HepG2 (cell line): ENCODE data around the gene TMED6. TPM values are rescaled to one million over a fixed set of nuclear protein-coding genes. Genes with fewer than 3 reads are reported as not detected.

Experiments used
- ARNT ChIP-seq: fragments of 450-650 bp; IDR thresholded peaks from 2 replicates; pipeline ENCODE4 v1.6.1; 2017
- GPBP1L1 ChIP-seq: sonication (generic); formaldehyde crosslinking; IDR thresholded peaks from 2 replicates; pipeline ENCODE4 v1.5.0; 2020; ENCODE audit warnings: mild to moderate bottlenecking, missing genetic modification reagents
- HNF4A ChIP-seq: sonication (generic); formaldehyde crosslinking; IDR thresholded peaks from 2 replicates; pipeline ENCODE4 v1.4.0; 2020; ENCODE audit warnings: missing genetic modification reagents
- KMT2A ChIP-seq: sonication (generic); formaldehyde crosslinking; IDR thresholded peaks from 2 replicates; pipeline ENCODE4 v1.4.0; 2020; ENCODE audit warnings: missing genetic modification reagents
- LCORL ChIP-seq, 2 experiments: fragments of 450-650 bp in 1 of 2; sonication (generic) in 1 of 2; formaldehyde crosslinking in 1 of 2; IDR thresholded peaks; 2 replicates each; pipeline versions ENCODE4 v1.5.0 to v1.6.1; 2017 to 2020; ENCODE audit warnings: antibody characterized with exemption in 1 of 2, missing genetic modification reagents in 1 of 2
- MAFK ChIP-seq, 2 experiments: IDR thresholded peaks in 1 of 2; conservative IDR thresholded peaks in 1 of 2; 2 replicates each; pipeline ENCODE4 v1.6.1; 2011; ENCODE audit warnings: improper control_type of control experiment in 2 of 2, low read length in 2 of 2
- MYNN ChIP-seq: sonication (generic); formaldehyde crosslinking; IDR thresholded peaks from 2 replicates; pipeline ENCODE4 v1.4.0; 2020; ENCODE audit warnings: mild to moderate bottlenecking, low read depth, missing genetic modification reagents
- NFE2L1 ChIP-seq: sonication (generic); formaldehyde crosslinking; IDR thresholded peaks from 2 replicates; pipeline ENCODE4 v1.4.0; 2020; ENCODE audit warnings: missing genetic modification reagents, mild to moderate bottlenecking, borderline replicate concordance
- PRPF4 ChIP-seq: fragments of 200-400 bp; formaldehyde crosslinking; IDR thresholded peaks from 2 replicates; pipeline ENCODE4 v1.6.1; 2016; ENCODE audit warnings: low read length, low read depth; ENCODE audit not compliant: poor library complexity, severe bottlenecking
- TCF7 ChIP-seq: sonication (generic); IDR thresholded peaks from 2 replicates; pipeline ENCODE4 v1.6.1; 2016; ENCODE audit warnings: antibody characterized with exemption, low read depth
- TEAD3 ChIP-seq: optimal IDR thresholded peaks from 2 replicates; pipeline ENCODE3; 2016; ENCODE audit warnings: borderline replicate concordance
- ZBTB34 ChIP-seq: sonication (generic); formaldehyde crosslinking; IDR thresholded peaks from 2 replicates; pipeline ENCODE4 v1.8.0; 2022; ENCODE audit warnings: mild to moderate bottlenecking, missing genetic modification reagents
- ZNF12 ChIP-seq: sonication (generic); formaldehyde crosslinking; IDR thresholded peaks from 2 replicates; pipeline ENCODE4 v1.5.0; 2020; ENCODE audit warnings: missing genetic modification reagents
- ZNF224 ChIP-seq: sonication (generic); formaldehyde crosslinking; IDR thresholded peaks from 2 replicates; pipeline ENCODE4 v1.5.0; 2020; ENCODE audit warnings: mild to moderate bottlenecking, missing genetic modification reagents
- ZNF280D ChIP-seq: sonication (generic); formaldehyde crosslinking; IDR thresholded peaks from 2 replicates; pipeline ENCODE4 v1.5.1; 2020; ENCODE audit warnings: mild to moderate bottlenecking, missing genetic modification reagents
- ZNF282 ChIP-seq: fragments of 450-650 bp; IDR thresholded peaks from 2 replicates; pipeline ENCODE4 v1.6.1; 2018; ENCODE audit not compliant: partially characterized antibody
- ZNF326 ChIP-seq: sonication (generic); formaldehyde crosslinking; IDR thresholded peaks from 2 replicates; pipeline ENCODE4 v1.4.0; 2020; ENCODE audit warnings: missing genetic modification reagents, borderline replicate concordance
- ZNF576 ChIP-seq: sonication (generic); formaldehyde crosslinking; IDR thresholded peaks from 2 replicates; pipeline ENCODE4 v1.4.0; 2020; ENCODE audit warnings: mild to moderate bottlenecking, missing genetic modification reagents
- ZNF589 ChIP-seq: sonication (generic); formaldehyde crosslinking; conservative IDR thresholded peaks from 2 replicates; pipeline ENCODE4 v1.8.0; 2022; ENCODE audit warnings: mild to moderate bottlenecking, moderate library complexity, missing genetic modification reagents
- ZNF83 ChIP-seq: sonication (generic); formaldehyde crosslinking; IDR thresholded peaks from 2 replicates; pipeline ENCODE4 v1.4.0; 2020; ENCODE audit warnings: missing genetic modification reagents, mild to moderate bottlenecking, borderline replicate concordance
- ZNF883 ChIP-seq: sonication (generic); formaldehyde crosslinking; IDR thresholded peaks from 2 replicates; pipeline ENCODE4 v1.5.1; 2020; ENCODE audit warnings: mild to moderate bottlenecking, missing genetic modification reagents; ENCODE audit errors: not compliant biosample characterization
- ZUFSP ChIP-seq: sonication (generic); formaldehyde crosslinking; IDR thresholded peaks from 2 replicates; pipeline ENCODE4 v1.9.0; 2021; ENCODE audit warnings: missing genetic modification reagents, mild to moderate bottlenecking, borderline replicate concordance
- polyA plus RNA-seq, 8 experiments: library from polyadenylated mRNA; depleted of rRNA in 3 of 8; stranded (reverse) in 7 of 8; unstranded in 1 of 8; fragments of >200 nt; fragmentation: Illumina TruSeq in 4 of 8; extraction: Trizol in 4 of 8; gene quantifications; 2 replicates each; pipeline versions ENCODE4 v1.2.1 to v1.2.3, GENCODE V29; 2011 to 2016; ENCODE audit warnings: low read depth in 4 of 8, missing spikeins in 1 of 8, mixed read lengths in 1 of 8; ENCODE audit not compliant: insufficient read depth in 1 of 8
- total RNA-seq, 5 experiments: library from RNA; depleted of rRNA; stranded (reverse); fragments of >200 nt; fragmentation: Illumina TruSeq; extraction: Trizol; gene quantifications; 2 replicates each; pipeline ENCODE4 v1.2.3, GENCODE V29; 2016; ENCODE audit warnings: low read depth in 1 of 5

TMED6 gene
- total and polyA plus RNA-seq, 2 of the 13 experiments (the other 11 are each of a cell fraction or from before 2014, with no cell fraction given) = 9.8 to 14.4 TPM

GRCh38 chr16:69326172-69326873 lies 25.3 kb downstream of the TMED6 start (continued):
- TF ChIP-seq ARNT = no peak
- no peak for TF ChIP-seq ZNF326 (CRISPR knock-in tag)
- no peak for TF ChIP-seq ZNF576
- TF ChIP-seq ZNF12 (CRISPR knock-in tag) = peak; percentile 80
- no peak for TF ChIP-seq PRPF4
- TF ChIP-seq HNF4A (CRISPR knock-in tag) = peak; percentile 99
- TF ChIP-seq ZNF883 (CRISPR knock-in tag) = peak; percentile 73
- no peak for TF ChIP-seq TCF7
- TF ChIP-seq ZNF224 = no peak
- TF ChIP-seq NFE2L1 = no peak
- no peak for TF ChIP-seq GPBP1L1
- no peak for TF ChIP-seq MYNN (CRISPR knock-in tag)
- no peak for TF ChIP-seq ZNF280D (CRISPR knock-in tag)
- TF ChIP-seq MAFK (conservative IDR thresholded peaks at IDR 0.05 in 1 of 2, IDR thresholded peaks at IDR 0.05 in 1 of 2; ENCODE audit: low read length in 2 of 2) = peak; percentile 84 to 94
- no peak for TF ChIP-seq ZUFSP (CRISPR knock-in tag)
- no peak for TF ChIP-seq ZNF282
- TF ChIP-seq TEAD3 (CRISPR knock-in tag) = peak; percentile 52
- no peak for TF ChIP-seq LCORL (IDR thresholded peaks at IDR 0.05)
- peak; percentile 69; the same call in 1 of the 2 replicates for TF ChIP-seq LCORL (CRISPR knock-in tag; IDR thresholded peaks at IDR 0.05)
- no peak for TF ChIP-seq ZNF83 (CRISPR knock-in tag)
- no peak for TF ChIP-seq ZNF589 (CRISPR knock-in tag)
- TF ChIP-seq KMT2A (CRISPR knock-in tag) = peak; percentile 73
- no peak for TF ChIP-seq ZBTB34 (CRISPR knock-in tag)
